Activated T-helper 9 cell treated with anti-CD3 and anti-CD28 coated beads, Interleukin-2, amount 50 U/mL, for 16 hours (primary cell): ENCODE results near the gene LRCH4.

Experiments
- DNase-seq: peaks from one replicate; pipeline ENCODE4 v3.0.0-alpha.2; 2020; ENCODE audit warnings: low read depth

Gene LRCH4

GRCh38 chr7:100585511-100586265 is at the start of gene LRCH4:
LRCH4 (minus strand) TSS chr7:100586129; CDS start chr7:100586100, 29 bp downstream.
- DNase-seq = peak; percentile 50

GRCh38 chr7:100632951-100633717 is 47.2 kb upstream of the LRCH4 start:
- DNase-seq = peak; percentile 55

GRCh38 chr7:100630066-100630465 is 44.1 kb upstream of the LRCH4 start:
- DNase-seq = no peak

GRCh38 chr7:100629117-100629716 is 43.3 kb upstream of the LRCH4 start:
- no peak for DNase-seq

- DNase-seq = no peak
Observed at GRCh38 chr7:100627238-100627549, 41.3 kb upstream of the LRCH4 start.

- DNase-seq = peak; percentile 83
Observed at GRCh38 chr7:100626530-100627237, 40.8 kb upstream of the LRCH4 start.

- DNase-seq = no peak
Observed at GRCh38 chr7:100626055-100626454, 40.1 kb upstream of the LRCH4 start.

- DNase-seq = no peak
Observed at GRCh38 chr7:100623951-100624824, 38.3 kb upstream of the LRCH4 start.

- DNase-seq = no peak
Observed at GRCh38 chr7:100621554-100621953, 35.6 kb upstream of the LRCH4 start.

- DNase-seq = no peak
Observed at GRCh38 chr7:100620804-100621203, 34.9 kb upstream of the LRCH4 start.

GRCh38 chr7:100620239-100620638 is 34.3 kb upstream of the LRCH4 start:
- DNase-seq = no peak

- no peak for DNase-seq
Observed at GRCh38 chr7:100614308-100614861, 28.5 kb upstream of the LRCH4 start.

GRCh38 chr7:100613412-100614175 is 27.7 kb upstream of the LRCH4 start:
- no peak for DNase-seq

- no peak for DNase-seq
Observed at GRCh38 chr7:100612730-100613390, 26.9 kb upstream of the LRCH4 start.

- peak; percentile 97 for DNase-seq
Observed at GRCh38 chr7:100611983-100612729, 26.2 kb upstream of the LRCH4 start, which contains the start of gene MOSPD3. MOSPD3 (plus strand) TSS chr7:100612540; CDS start chr7:100612792, 252 bp downstream.

GRCh38 chr7:100609958-100610357 is 24.0 kb upstream of the LRCH4 start:
- DNase-seq = no peak

GRCh38 chr7:100607111-100607510 is 21.2 kb upstream of the LRCH4 start:
- DNase-seq = no peak

GRCh38 chr7:100606313-100606712 is 20.4 kb upstream of the LRCH4 start:
- no peak for DNase-seq
